Measurements from ENCODE around the gene FGFBP1.

FGFBP1 gene

DNA sequence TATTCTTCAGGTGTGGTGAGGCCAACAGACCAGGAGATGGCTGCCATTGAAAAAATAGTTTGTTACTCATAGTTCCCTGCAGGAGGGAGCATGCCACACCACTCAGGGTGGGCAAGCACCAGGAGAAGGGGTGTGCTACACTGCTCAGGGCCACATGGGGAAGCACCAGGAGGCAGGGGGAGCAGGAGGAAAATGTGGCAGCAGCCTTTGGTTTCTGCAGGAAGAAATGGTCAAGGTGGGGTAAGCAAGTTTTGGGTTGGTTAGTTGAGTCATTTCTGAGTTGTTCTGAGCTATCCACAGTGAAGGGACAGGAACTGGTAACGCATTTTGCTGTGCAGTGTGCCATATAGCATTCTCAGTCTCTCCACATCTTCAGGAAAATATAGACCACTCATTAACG is 23.8 kb downstream of the FGFBP1 start:
- H3K4me3 ChIP-seq (ENCODE audit: low read depth, low read length) = no peak overlapping the region
- DNase-seq (ENCODE audit: low read depth) = no peak
- TF ChIP-seq, protein P1, sequence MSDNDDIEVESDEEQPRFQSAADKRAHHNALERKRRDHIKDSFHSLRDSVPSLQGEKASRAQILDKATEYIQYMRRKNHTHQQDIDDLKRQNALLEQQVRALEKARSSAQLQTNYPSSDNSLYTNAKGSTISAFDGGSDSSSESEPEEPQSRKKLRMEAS (IDR thresholded peaks at IDR 0.05; ENCODE audit: low read depth, low read length) = no peak
- TF ChIP-seq POLR2A (IDR thresholded peaks at IDR 0.05; ENCODE audit: extremely low read depth, insufficient read length) = no peak
- no peak for TF ChIP-seq MYC (IDR thresholded peaks at IDR 0.05; ENCODE audit: low read depth, low read length)
- TF ChIP-seq, protein P2, sequence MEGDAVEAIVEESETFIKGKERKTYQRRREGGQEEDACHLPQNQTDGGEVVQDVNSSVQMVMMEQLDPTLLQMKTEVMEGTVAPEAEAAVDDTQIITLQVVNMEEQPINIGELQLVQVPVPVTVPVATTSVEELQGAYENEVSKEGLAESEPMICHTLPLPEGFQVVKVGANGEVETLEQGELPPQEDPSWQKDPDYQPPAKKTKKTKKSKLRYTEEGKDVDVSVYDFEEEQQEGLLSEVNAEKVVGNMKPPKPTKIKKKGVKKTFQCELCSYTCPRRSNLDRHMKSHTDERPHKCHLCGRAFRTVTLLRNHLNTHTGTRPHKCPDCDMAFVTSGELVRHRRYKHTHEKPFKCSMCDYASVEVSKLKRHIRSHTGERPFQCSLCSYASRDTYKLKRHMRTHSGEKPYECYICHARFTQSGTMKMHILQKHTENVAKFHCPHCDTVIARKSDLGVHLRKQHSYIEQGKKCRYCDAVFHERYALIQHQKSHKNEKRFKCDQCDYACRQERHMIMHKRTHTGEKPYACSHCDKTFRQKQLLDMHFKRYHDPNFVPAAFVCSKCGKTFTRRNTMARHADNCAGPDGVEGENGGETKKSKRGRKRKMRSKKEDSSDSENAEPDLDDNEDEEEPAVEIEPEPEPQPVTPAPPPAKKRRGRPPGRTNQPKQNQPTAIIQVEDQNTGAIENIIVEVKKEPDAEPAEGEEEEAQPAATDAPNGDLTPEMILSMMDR (IDR thresholded peaks at IDR 0.05; ENCODE audit: low read depth, low read length) = no peak

DNA sequence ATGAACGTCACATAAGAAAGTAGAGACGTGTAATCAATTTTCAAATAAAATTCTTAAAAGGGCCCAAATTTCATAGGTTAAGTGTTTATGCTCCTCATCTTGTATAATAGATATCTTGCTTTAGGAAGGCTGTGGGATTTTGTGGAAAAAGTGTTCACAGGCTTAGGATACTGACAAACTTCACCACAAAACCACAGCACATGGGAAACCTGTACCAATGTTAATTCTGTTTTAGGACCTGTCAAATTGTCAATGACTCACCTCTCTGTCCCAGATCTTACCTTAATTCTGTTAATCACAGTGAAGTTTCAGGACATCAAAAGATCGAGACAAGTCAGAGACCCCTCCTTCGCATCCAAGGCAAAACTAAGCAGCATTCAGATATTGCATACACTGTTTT is 24.2 kb downstream of the FGFBP1 start:
- no peak overlapping the region for H3K4me3 ChIP-seq (ENCODE audit: low read depth, low read length)
- TF ChIP-seq MYC (IDR thresholded peaks at IDR 0.05; ENCODE audit: low read depth, low read length) = no peak
- no peak for DNase-seq (ENCODE audit: low read depth)

DNA sequence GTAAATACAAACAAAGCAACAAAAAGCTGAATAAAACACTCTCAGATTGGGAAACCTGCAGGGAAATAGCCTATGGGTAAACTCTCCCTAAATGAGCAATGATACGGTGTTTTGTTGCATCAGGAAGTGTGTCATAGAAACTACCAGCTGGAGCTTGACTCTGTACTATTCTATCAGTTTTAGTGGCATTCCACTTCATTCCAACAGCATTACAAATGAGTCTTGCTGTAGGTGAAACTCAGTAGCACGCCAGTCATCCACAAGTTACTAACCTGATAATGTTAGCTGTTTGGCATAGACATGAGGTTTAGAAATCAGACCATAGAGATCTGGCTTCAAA is 24.9 kb downstream of the FGFBP1 start:
- H3K4me3 ChIP-seq (ENCODE audit: low read depth, low read length) = no peak overlapping the region
- no peak for DNase-seq (ENCODE audit: low read depth)
- TF ChIP-seq, protein P1 (IDR thresholded peaks at IDR 0.05; ENCODE audit: low read depth, low read length) = no peak
- TF ChIP-seq, protein P2 (IDR thresholded peaks at IDR 0.05; ENCODE audit: low read depth, low read length) = no peak
- TF ChIP-seq MYC (IDR thresholded peaks at IDR 0.05; ENCODE audit: low read depth, low read length) = no peak
- TF ChIP-seq POLR2A (IDR thresholded peaks at IDR 0.05; ENCODE audit: extremely low read depth, insufficient read length) = no peak

DNA sequence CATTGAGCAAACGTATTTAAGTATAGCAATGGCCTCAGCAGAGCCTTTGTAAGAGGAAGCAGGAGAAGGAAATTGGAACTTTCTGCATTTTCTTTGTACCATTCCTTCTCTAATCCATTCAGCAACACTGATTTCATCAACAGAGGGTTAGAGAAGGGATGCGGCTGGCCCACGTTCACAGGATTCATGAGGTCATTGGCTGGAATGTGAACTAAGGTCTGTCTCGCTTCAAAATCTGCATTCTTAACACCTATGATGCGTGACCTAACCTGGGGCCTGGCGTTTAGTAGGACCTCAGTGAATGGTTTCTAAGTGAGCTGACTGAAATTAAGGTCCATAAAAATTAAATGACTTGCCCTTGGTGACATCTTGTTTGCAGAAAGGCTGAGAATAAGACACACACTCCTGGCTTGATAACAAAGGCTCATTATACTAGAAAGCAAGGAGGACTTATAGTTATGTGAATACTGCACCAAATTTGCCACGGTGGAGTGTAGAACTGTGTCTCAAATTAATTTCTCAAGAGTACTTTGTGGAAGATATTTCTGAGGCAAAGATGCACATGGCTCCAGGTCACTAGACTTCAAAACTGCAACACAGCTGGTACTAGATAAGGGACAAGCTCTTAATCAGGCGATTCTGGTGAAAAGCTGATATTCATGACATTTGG is 25.4 kb downstream of the FGFBP1 start:
- TF ChIP-seq, protein P1 (IDR thresholded peaks at IDR 0.05; ENCODE audit: low read depth, low read length) = no peak
- TF ChIP-seq MYC (IDR thresholded peaks at IDR 0.05; ENCODE audit: low read depth, low read length) (no peak), POLR2A (IDR thresholded peaks at IDR 0.05; ENCODE audit: extremely low read depth, insufficient read length) (no peak)
- TF ChIP-seq, protein P2 (IDR thresholded peaks at IDR 0.05; ENCODE audit: low read depth, low read length) = no peak
- DNase-seq (ENCODE audit: low read depth) = no peak
- no peak overlapping the region for H3K4me3 ChIP-seq (ENCODE audit: low read depth, low read length)

DNA sequence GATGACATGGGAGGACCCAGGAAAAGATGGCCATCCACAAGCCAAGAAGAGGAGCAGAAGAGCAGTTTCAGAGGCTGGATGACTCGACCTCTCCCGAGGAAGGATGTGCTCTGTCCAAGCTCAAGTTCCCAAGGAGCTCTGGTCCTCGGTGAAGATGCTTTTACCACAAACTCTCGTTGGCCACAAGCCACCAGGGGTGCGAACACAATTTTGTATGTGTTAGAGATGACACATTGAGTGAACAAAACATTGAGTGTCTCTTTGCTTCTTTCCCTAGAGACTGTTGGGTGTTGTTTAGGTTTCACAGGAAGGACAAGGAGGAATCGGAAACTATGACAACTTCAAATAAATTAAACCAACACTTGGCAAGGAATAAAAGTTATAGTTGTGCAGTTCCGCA is 26.3 kb downstream of the FGFBP1 start:
- no peak overlapping the region for H3K4me3 ChIP-seq (ENCODE audit: low read depth, low read length)
- TF ChIP-seq, protein P2 (IDR thresholded peaks at IDR 0.05; ENCODE audit: low read depth, low read length) = no peak
- DNase-seq (ENCODE audit: low read depth) = no peak

DNA sequence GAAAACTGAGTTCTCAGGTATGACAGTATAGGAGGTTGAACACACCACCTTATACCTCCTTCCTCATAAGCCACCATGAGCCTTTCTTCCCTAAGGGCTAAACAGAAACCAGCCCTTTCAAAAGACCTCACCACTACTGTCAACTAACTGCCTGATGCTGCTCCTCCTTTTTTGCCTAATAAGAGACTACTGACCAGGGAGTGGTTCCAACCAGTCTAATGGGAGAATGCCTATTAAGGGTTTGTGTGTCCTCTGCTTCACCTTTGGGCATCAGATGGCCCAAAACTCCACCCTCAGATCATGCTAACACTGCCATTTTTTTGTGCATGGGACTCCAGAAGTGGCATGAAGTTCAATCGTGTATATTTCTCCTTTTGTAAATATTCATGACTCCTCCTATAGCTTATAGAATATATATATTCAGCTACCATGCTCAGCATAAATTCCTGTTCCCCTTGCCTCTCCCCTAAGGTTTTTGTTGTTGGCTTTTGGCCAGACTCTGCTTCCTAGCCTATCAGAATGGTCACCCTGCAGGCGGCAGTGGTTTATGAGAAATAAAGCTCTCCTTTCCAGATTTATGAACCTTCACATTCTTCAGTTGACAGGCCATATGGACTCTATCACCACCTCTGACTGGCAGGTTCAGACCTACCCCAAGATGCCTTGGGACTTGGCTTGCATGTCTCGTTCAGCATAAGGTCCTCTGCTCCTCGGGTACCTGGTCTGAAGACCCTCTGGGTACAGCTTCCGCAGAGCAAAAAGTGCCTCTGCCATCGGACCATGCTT is 28.2 kb downstream of the FGFBP1 start:
- TF ChIP-seq MYC (IDR thresholded peaks at IDR 0.05; ENCODE audit: low read depth, low read length) = no peak
- TF ChIP-seq, protein P2 (IDR thresholded peaks at IDR 0.05; ENCODE audit: low read depth, low read length) = no peak
- no peak for TF ChIP-seq POLR2A (IDR thresholded peaks at IDR 0.05; ENCODE audit: extremely low read depth, insufficient read length)
- no peak for DNase-seq (ENCODE audit: low read depth)

More for the DNA sequence above, 28.2 kb downstream of the FGFBP1 start:
- H3K4me3 ChIP-seq (ENCODE audit: low read depth, low read length) = no peak overlapping the region

Measured in NB4 (cell line).